UCSD-AML1 (cell line): ENCODE data around the gene OR13F1.
"Not testable (repeated sequence)": the region's sequence is repeated elsewhere in the genome, so short reads cannot be mapped to it uniquely, and the experiment has no call there.

ENCODE experiments used
- DNase-seq: peaks from one replicate; lab custom pipeline; 2025; ENCODE audit not compliant: unreplicated experiment; lab: John Stamatoyannopoulos, UW

The OR13F1 gene, protein sequence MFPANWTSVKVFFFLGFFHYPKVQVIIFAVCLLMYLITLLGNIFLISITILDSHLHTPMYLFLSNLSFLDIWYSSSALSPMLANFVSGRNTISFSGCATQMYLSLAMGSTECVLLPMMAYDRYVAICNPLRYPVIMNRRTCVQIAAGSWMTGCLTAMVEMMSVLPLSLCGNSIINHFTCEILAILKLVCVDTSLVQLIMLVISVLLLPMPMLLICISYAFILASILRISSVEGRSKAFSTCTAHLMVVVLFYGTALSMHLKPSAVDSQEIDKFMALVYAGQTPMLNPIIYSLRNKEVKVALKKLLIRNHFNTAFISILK

DNA sequence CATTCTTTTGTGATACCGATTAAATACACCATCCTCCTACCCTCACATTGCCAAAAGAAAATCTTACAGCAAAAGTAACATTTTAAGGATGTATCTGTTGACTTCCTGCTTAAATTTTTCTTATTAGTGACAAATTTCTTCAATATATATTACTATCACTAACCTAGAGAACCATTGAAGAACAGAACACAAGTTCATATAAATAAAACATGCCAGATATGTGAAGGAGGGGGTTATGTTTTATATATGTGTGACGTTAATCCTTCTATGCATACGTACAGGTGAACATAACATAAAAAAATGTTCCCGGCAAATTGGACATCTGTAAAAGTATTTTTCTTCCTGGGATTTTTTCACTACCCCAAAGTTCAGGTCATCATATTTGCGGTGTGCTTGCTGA is at the start of gene OR13F1:
Gene OR13F1, plus strand, starts transcription at position 301 of the 400 bp plus-strand sequence. Its CDS starts 0 bp downstream, at position 301.
- DNase-seq, result no peak

DNA sequence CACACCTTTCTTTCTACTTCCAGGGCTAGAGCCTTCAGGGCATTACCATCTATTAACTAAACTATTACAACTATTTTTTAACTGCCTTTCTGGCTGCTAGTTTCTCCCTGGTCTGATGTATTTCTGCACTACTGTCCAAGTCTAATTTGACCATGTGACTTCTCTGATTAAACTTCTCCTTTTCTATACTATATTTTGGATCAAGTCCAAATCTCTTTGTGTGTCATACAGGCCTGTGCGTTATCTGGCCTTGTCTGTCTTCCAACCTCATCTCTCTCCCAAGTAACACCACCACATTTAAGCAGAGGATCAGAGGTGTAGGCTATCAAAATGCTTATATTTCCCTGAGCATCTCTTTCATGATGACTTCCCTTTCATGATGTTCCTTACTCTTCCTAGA is 47.2 kb upstream of the OR13F1 start:
- DNase-seq, result no peak

DNA sequence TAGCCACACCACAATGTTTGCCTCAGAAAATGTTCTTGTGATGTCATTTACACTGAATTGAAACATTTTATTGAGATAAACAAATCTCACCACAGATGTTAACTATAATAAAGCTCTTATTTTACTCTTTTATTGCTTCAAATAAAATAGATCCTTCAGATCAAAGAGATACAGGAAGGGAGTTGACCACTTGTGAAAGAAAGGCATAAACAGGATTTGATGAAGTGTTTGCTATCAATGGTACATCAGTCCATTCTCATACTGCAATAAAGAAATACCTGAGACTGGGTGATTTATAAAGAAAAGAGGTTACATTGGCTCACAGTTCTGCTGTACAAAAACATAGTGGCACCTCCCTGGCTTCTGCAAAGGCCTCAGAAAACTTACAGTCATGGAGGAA is 40.2 kb upstream of the OR13F1 start:
- no peak for DNase-seq

DNA sequence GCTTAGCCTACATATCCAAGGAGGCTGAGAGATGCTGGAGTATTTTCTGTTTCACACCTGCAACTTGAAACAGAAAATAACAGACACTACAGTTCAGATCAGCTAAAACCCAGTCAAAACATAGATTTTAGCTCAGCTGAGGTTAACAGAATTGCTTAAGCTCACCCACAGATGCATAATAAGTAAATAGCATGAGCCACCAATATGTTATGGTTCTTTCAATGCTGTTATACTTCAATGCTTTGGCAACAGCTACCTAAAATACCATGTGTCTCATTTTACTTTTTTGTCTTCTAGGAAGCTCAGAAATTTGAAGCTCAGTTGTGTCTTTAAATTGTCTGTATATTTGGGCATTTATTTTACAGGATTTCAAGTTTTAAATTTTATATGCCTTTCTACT is 35.8 kb upstream of the OR13F1 start:
- no peak for DNase-seq

DNA sequence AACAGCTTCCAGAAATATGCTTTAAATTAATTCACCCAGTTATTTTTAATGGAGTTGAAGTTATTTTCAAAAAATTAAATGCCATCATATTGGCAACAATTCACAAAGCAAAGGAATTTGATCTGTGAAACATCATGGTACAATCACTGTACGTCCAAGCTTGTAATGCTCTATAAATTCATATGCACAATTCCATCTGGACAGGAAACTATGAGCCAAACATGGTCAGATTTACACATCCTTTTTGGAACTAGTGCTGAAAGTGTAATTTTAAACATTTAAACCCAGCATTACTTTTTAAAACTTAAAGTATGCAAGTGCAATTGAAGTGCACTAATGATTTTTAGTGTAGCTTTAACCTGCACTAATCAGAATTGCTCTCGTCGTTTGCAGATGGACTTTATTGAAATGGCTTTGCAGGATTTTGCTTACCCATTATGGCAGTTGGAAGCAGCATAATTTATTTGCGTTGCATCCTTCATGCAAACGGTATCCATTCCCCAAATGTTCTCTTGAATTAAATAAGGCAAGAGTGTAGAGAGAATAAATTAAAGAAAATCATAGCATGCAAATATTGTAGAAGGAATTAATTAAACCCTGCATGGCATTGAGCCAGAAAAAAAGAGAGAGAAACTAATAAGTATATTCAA is 21.0 kb upstream of the OR13F1 start:
- DNase-seq, result no peak

DNA sequence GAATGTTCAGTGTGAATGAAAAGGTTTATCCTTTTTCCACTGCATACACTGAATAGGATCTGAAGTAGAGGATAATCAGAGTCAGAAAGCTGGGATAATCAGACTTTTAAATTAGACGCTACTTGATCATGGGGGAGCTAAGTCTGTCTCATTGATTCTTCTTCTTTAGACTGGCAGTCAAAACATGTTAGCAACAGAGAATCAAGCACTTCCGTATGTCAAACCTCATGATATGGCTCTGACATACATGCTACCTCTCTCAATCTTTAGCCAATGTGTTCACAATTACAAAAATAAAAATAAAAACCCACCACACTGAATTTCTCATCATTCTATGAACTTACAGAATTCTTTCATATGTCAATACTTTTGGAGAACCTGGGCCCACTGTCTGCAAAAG is 19.0 kb upstream of the OR13F1 start:
- no peak for DNase-seq

DNA sequence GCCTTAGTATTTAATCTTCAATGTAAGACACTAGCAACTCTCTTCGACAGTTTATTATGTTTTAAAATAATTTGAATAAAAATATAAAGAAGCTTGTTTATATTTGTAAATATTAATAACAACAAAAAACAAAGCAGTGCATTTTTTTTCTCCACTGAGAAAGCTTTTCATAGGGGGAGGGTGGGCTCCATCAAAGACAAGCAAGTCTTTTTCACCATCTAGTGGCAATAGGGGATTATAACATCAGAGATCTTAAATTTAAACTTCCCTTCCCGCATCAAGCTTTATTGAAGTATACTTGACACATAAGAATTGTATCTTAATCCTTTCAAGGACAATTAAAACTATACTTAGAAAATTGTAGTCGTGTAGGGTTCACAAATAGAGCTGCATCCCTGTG is 9.3 kb upstream of the OR13F1 start:
- DNase-seq, result no peak

DNA sequence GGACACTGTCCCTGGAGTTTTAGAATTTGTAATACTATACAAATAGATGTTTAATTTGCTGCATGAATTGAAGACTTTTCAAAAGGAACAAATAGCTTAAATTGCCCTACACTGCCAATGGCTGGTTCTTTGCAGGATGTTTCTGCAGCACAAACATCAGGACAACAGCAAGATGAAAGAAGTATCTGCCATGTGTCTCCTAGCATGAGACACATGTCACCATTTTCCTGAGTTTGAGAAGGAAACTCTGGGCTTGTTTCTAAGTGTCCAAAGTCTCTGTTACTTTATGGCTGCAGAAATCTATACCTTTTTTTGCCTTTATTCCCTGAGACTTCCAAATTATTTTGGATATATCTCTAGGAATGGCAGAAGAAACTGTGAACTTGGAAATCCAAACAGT is 623 bp upstream of the OR13F1 start:
- DNase-seq, result no peak

DNA sequence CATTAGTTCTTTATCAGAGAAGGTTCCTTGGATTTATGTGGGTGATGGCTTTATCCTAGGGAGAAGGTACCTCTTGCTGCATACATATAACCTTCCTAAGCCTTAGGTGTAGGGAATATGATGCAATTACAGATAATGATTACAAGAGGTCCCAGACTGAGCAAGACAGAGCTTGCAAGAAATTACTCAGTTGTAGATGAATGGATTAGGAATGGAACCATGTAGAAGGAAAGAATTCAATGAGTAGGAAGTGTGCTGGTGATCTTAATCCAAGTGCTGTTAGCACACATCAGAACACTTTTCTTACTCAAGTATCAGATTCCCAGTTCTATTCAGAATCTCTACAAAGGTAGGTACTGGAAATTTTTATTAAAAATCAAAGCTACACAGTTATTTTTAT is 2.5 kb downstream of the OR13F1 start:
- DNase-seq, result no peak

DNA sequence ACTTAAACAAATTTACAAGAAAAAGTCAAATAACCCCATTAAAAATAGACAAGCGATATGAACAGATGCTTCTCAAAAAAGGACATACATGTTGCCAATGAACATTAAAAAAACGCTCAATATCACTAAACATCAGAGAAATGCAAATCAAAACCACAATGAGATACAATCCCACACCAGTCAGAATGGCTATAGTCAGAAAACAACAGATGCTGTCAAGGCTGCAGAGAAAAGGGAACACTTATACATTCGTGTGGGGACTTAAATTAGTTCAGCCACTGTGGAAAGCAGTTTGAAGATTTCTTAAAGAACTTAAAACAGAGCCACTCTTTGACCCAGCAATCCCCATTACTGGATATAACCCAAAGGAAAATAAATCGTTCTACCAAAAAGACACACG is 10.8 kb downstream of the OR13F1 start:
- DNase-seq, result no peak

DNA sequence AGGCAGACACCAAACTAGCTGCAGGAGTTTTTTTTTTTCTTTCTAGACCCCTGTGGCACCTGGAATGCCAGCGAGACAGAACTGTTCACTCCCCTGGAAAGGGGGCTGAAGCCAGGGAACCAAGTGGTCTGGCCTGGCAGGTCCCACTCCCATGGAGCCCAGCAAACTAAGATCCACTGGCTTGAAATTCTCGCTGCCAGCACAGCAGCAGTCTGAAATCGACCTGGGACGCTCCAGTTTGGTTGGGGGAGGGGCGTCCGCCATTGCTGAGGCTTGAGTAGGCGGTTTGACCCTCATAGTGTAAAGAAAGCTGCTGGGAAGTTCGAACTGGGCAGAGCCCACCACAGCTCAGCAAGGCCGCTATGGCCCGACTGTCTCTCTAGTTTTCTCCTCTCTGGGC is 16.2 kb downstream of the OR13F1 start:
- not testable (repeated sequence) for DNase-seq

DNA sequence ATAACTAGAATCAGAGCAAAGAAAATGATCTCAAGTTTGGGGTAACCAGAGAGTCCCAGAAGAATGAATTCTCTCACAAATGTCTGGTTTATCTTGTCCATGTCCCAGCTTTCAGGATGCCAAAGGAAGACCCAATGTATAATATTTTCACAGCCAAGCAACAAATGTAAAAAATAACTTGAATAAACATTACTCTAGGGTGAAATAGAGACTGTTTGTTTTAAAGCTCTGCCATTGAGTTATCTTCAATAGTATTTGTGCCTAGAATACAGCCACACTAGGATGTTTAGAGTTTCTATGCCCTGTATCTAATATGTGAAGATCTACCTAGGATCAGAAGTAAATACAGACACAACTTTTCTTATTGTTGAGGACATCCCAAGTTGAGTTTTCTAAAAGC is 23.0 kb downstream of the OR13F1 start, which contains the start of gene OR13C4:
Gene OR13C4, minus strand, starts transcription at position 101 of the 400 bp plus-strand sequence. Its CDS starts 0 bp downstream, at position 101.
- no peak for DNase-seq

DNA sequence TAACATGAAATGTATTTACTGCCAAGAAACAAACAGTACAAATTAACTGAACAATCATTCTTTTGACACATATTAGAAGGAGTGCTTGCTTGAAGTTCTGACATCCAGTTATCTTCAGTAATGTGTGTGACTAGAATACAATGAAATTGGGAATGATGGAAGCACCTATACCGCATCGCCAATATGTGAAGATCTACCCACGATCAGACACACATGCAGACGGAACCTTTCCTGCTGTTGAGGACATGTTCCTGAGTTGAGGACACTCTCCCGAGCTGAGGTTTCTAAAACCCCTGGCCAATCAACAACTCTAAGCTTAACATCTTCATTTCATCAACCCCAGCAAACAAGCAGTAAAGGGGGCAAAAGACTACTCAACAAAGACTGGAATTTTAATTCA is 32.7 kb downstream of the OR13F1 start, which contains the start of gene OR13C3:
Gene OR13C3, minus strand, starts transcription at position 101 of the 400 bp plus-strand sequence. CDS start 133 bp downstream, outside the sequence.
- DNase-seq, result no peak

DNA sequence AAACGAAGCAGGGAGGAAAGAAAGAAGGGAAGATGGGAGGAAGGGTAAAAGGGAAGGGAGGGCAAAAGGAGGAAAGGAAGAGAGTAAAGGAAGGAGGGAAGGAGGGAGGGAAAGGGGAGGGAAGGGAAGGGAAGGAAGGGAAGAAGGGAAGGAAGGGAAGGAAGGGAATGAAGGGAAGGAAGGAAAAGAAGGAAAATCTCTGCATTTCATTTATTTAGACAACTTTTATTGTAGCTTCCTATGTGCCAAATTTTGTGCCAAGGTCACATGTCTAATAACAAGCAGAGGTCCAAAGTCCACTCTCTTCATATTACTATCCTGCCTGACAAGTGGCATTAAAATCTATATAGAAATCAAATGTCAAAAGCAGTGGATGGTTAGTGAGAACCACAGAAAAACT is 35.2 kb downstream of the OR13F1 start:
- DNase-seq, result no peak

DNA sequence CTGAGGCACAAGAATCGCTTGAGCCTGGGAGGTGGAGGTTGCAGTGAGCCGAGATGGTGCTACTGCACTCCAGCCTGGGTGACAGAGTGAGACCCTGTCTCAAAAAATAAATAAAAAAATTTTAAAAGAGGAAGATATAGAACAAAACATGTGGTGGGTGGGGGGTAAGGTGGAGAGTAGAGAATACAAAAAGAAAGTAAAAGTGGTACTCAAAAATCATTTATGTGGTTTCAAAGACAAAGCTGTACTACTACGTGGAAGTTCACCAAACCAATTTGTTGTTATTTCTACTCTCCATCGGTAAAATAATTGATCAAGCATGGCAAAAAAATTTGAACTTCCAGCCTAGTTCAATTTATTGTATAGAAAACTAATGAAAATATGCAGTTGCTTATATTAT is 40.6 kb downstream of the OR13F1 start:
- DNase-seq, result no peak

DNA sequence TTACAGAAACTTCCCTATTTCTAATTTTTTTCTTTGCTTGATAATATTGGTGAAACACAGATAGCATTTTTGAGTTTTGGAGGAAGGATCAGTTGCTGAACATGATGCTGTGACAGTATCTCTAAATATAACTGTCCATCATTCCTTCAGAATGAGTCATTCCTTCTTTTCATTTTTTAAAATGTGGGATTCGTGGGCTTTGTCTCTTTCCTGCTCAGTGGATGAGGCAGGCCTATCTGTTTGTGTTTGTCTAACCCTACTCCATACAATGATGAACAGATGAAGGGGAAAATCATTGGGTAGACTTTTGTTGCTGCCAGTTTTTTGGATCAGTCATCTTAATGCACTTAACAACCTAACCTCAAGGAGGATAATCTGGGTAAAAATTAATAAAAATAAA is 49.2 kb downstream of the OR13F1 start:
- no peak for DNase-seq
